Measurements from ENCODE around the gene RERE. TPM values are rescaled to one million over a fixed set of nuclear protein-coding genes. Genes with fewer than 3 reads are reported as not detected.

Gene RERE
- total RNA-seq, 2 donors from 2014 or later: 102 to 108 TPM

- Mint-ChIP-seq H3K27me3 (no peaks in the 10 kb centered on the region), H3K27ac (peak overlapping the region; percentile 57), H3K4me3 (no peak overlapping the region), H3K36me3 (ENCODE audit: low read depth) (peaks cover 2% of the 10 kb centered on the region), H3K4me1 (peaks cover 12% of the 10 kb centered on the region)
- ATAC-seq (no peak), DNase-seq (no peak)
- no peaks in the 10 kb centered on the region for H3K9me3 ChIP-seq (ENCODE audit: control insufficient read depth, low read length, poor library complexity, severe bottlenecking)
Measured at GRCh38 chr1:8481650-8482380, 335.6 kb downstream of the RERE start.

- ATAC-seq: no peak
- H3K4me3 Mint-ChIP-seq: no peak overlapping the region
- H3K27me3 Mint-ChIP-seq: no peaks in the 10 kb centered on the region
- no peak for DNase-seq
- no peaks in the 10 kb centered on the region for H3K9me3 ChIP-seq (ENCODE audit: control insufficient read depth, low read length, poor library complexity, severe bottlenecking)
- peaks cover 2% of the 10 kb centered on the region for H3K36me3 Mint-ChIP-seq (ENCODE audit: low read depth)
- H3K4me1 Mint-ChIP-seq: peaks cover 17% of the 10 kb centered on the region
- H3K27ac Mint-ChIP-seq: no peak overlapping the region
Measured at GRCh38 chr1:8478566-8478965, 338.9 kb downstream of the RERE start.

- H3K27ac Mint-ChIP-seq: peak overlapping the region; percentile 21
- no peak overlapping the region for H3K4me3 Mint-ChIP-seq
- no peak for DNase-seq
- no peaks in the 10 kb centered on the region for H3K9me3 ChIP-seq (ENCODE audit: control insufficient read depth, low read length, poor library complexity, severe bottlenecking)
- H3K27me3 Mint-ChIP-seq: no peaks in the 10 kb centered on the region
- H3K4me1 Mint-ChIP-seq: peaks cover 23% of the 10 kb centered on the region
- no peak for ATAC-seq
- H3K36me3 Mint-ChIP-seq (ENCODE audit: low read depth): peaks cover 2% of the 10 kb centered on the region
Measured at GRCh38 chr1:8477983-8478362, 339.5 kb downstream of the RERE start.

GRCh38 chr1:8477166-8477982, 340.1 kb downstream of the RERE start:
- no peaks in the 10 kb centered on the region for H3K27me3 Mint-ChIP-seq
- H3K9me3 ChIP-seq (ENCODE audit: control insufficient read depth, low read length, poor library complexity, severe bottlenecking): no peaks in the 10 kb centered on the region
- ATAC-seq (peak; percentile 32), DNase-seq (no peak)
- H3K27ac Mint-ChIP-seq: peak overlapping the region; percentile 21
- H3K36me3 Mint-ChIP-seq (ENCODE audit: low read depth): peaks cover 2% of the 10 kb centered on the region
- H3K4me3 Mint-ChIP-seq: no peak overlapping the region
- H3K4me1 Mint-ChIP-seq: peaks cover 28% of the 10 kb centered on the region

- Mint-ChIP-seq H3K27ac (no peak overlapping the region), H3K4me1 (peaks cover 30% of the 10 kb centered on the region), H3K36me3 (ENCODE audit: low read depth) (peaks cover 2% of the 10 kb centered on the region), H3K4me3 (no peak overlapping the region), H3K27me3 (no peaks in the 10 kb centered on the region)
- no peaks in the 10 kb centered on the region for H3K9me3 ChIP-seq (ENCODE audit: control insufficient read depth, low read length, poor library complexity, severe bottlenecking)
- ATAC-seq (no peak), DNase-seq (no peak)
Measured at GRCh38 chr1:8476006-8476405, 341.4 kb downstream of the RERE start.

GRCh38 chr1:8474369-8474768, 343.1 kb downstream of the RERE start:
- H3K4me1 Mint-ChIP-seq: peaks cover 28% of the 10 kb centered on the region
- no peak overlapping the region for H3K27ac Mint-ChIP-seq
- H3K27me3 Mint-ChIP-seq: no peaks in the 10 kb centered on the region
- no peak for ATAC-seq
- H3K9me3 ChIP-seq (ENCODE audit: control insufficient read depth, low read length, poor library complexity, severe bottlenecking): no peaks in the 10 kb centered on the region
- H3K4me3 Mint-ChIP-seq: no peak overlapping the region
- DNase-seq: no peak
- peaks cover 1% of the 10 kb centered on the region for H3K36me3 Mint-ChIP-seq (ENCODE audit: low read depth)

- Mint-ChIP-seq H3K27ac (no peak overlapping the region), H3K36me3 (ENCODE audit: low read depth) (no peaks in the 10 kb centered on the region), H3K4me3 (no peak overlapping the region), H3K4me1 (peaks cover 26% of the 10 kb centered on the region), H3K27me3 (no peaks in the 10 kb centered on the region)
- ATAC-seq (no peak), DNase-seq (no peak)
- H3K9me3 ChIP-seq (ENCODE audit: control insufficient read depth, low read length, poor library complexity, severe bottlenecking): no peaks in the 10 kb centered on the region
Measured at GRCh38 chr1:8473891-8474300, 343.5 kb downstream of the RERE start.

GRCh38 chr1:8473121-8473875, 344.1 kb downstream of the RERE start:
- Mint-ChIP-seq H3K4me1 (peaks cover 26% of the 10 kb centered on the region), H3K27me3 (no peaks in the 10 kb centered on the region), H3K36me3 (ENCODE audit: low read depth) (no peaks in the 10 kb centered on the region), H3K27ac (peak overlapping the region; percentile 68), H3K4me3 (no peak overlapping the region)
- ATAC-seq (no peak), DNase-seq (no peak)
- H3K9me3 ChIP-seq (ENCODE audit: control insufficient read depth, low read length, poor library complexity, severe bottlenecking): no peaks in the 10 kb centered on the region

- peak overlapping the region; percentile 68 for H3K27ac Mint-ChIP-seq
- peak overlapping the region; percentile 52 for H3K4me3 Mint-ChIP-seq
- no peaks in the 10 kb centered on the region for H3K36me3 Mint-ChIP-seq (ENCODE audit: low read depth)
- no peaks in the 10 kb centered on the region for H3K27me3 Mint-ChIP-seq
- DNase-seq (no peak), ATAC-seq (peak; percentile 75)
- H3K9me3 ChIP-seq (ENCODE audit: control insufficient read depth, low read length, poor library complexity, severe bottlenecking): no peaks in the 10 kb centered on the region
- H3K4me1 Mint-ChIP-seq: peaks cover 20% of the 10 kb centered on the region
Measured at GRCh38 chr1:8472668-8473067, 344.8 kb downstream of the RERE start.

GRCh38 chr1:8471451-8471850, 346.0 kb downstream of the RERE start:
- ATAC-seq (no peak), DNase-seq (no peak)
- Mint-ChIP-seq H3K4me3 (no peak overlapping the region), H3K4me1 (peaks cover 17% of the 10 kb centered on the region), H3K27ac (no peak overlapping the region), H3K27me3 (no peaks in the 10 kb centered on the region), H3K36me3 (ENCODE audit: low read depth) (no peaks in the 10 kb centered on the region)
- no peaks in the 10 kb centered on the region for H3K9me3 ChIP-seq (ENCODE audit: control insufficient read depth, low read length, poor library complexity, severe bottlenecking)

- no peaks in the 10 kb centered on the region for H3K36me3 Mint-ChIP-seq (ENCODE audit: low read depth)
- ATAC-seq: no peak
- peaks cover 18% of the 10 kb centered on the region for H3K4me1 Mint-ChIP-seq
- DNase-seq: no peak
- H3K27me3 Mint-ChIP-seq: no peaks in the 10 kb centered on the region
- no peaks in the 10 kb centered on the region for H3K9me3 ChIP-seq (ENCODE audit: control insufficient read depth, low read length, poor library complexity, severe bottlenecking)
- H3K4me3 Mint-ChIP-seq: no peak overlapping the region
- no peak overlapping the region for H3K27ac Mint-ChIP-seq
Measured at GRCh38 chr1:8468751-8469150, 348.7 kb downstream of the RERE start.

GRCh38 chr1:8467308-8467707, 350.1 kb downstream of the RERE start:
- ATAC-seq: no peak
- Mint-ChIP-seq H3K4me3 (no peak overlapping the region), H3K36me3 (ENCODE audit: low read depth) (no peaks in the 10 kb centered on the region), H3K27me3 (no peaks in the 10 kb centered on the region), H3K27ac (peak overlapping the region; percentile 47), H3K4me1 (peaks cover 14% of the 10 kb centered on the region)
- DNase-seq: no peak
- no peaks in the 10 kb centered on the region for H3K9me3 ChIP-seq (ENCODE audit: control insufficient read depth, low read length, poor library complexity, severe bottlenecking)

- DNase-seq (no peak), ATAC-seq (no peak)
- H3K9me3 ChIP-seq (ENCODE audit: control insufficient read depth, low read length, poor library complexity, severe bottlenecking): no peaks in the 10 kb centered on the region
- peak overlapping the region; percentile 31 for H3K4me3 Mint-ChIP-seq
- no peaks in the 10 kb centered on the region for H3K27me3 Mint-ChIP-seq
- H3K4me1 Mint-ChIP-seq: peaks cover 16% of the 10 kb centered on the region
- H3K27ac Mint-ChIP-seq: no peak overlapping the region
- no peaks in the 10 kb centered on the region for H3K36me3 Mint-ChIP-seq (ENCODE audit: low read depth)
Measured at GRCh38 chr1:8465692-8466091, 351.7 kb downstream of the RERE start.
